HL-60/S4 treated with retinoic acid at 250 ng/mL for 4 days and 3 days (cell line): Measurements from ENCODE around the gene FARS2.

Experiments
- in situ Hi-C: fragments of 300-500 bp; cut with MboI; formaldehyde crosslinking; loops from 2 replicates; pipeline ENCODE4 v1.7.0; 2022; ENCODE audit warnings: low sequenced_read_pairs

Gene FARS2

GRCh38 chr6:5457983-5458683, 196.8 kb downstream of the FARS2 start:
- in situ Hi-C loops = loop anchor here (25.0 kb wide), 1 partner anchor 1079 kb away; no protein-coding TSS in a partner anchor

- in situ Hi-C loops = loop anchor here (25.0 kb wide), 1 partner anchor 1078 kb away; no protein-coding TSS in a partner anchor
These were observed 198.0 kb downstream of the FARS2 start for GRCh38 chr6:5459346-5459745.

- in situ Hi-C loops = loop anchor here (25.0 kb wide), 1 partner anchor 1076 kb away; no protein-coding TSS in a partner anchor
These were observed 200.1 kb downstream of the FARS2 start for GRCh38 chr6:5461365-5461764.

- in situ Hi-C loops = loop anchor here (25.0 kb wide), 1 partner anchor 1074 kb away; no protein-coding TSS in a partner anchor
These were observed 201.5 kb downstream of the FARS2 start for GRCh38 chr6:5462856-5463255.

- in situ Hi-C loops = loop anchor here (25.0 kb wide), 1 partner anchor 1074 kb away; no protein-coding TSS in a partner anchor
These were observed 202.4 kb downstream of the FARS2 start for GRCh38 chr6:5463690-5464089.

- in situ Hi-C loops = loop anchor here (25.0 kb wide), 1 partner anchor 1073 kb away; no protein-coding TSS in a partner anchor
These were observed 203.0 kb downstream of the FARS2 start for GRCh38 chr6:5464099-5464885.

- in situ Hi-C loops = loop anchor here (25.0 kb wide), 1 partner anchor 1071 kb away; no protein-coding TSS in a partner anchor
These were observed 205.2 kb downstream of the FARS2 start for GRCh38 chr6:5466281-5467136.

GRCh38 chr6:5468586-5468985, 207.3 kb downstream of the FARS2 start:
- in situ Hi-C loops = loop anchor here (25.0 kb wide), 1 partner anchor 1069 kb away; no protein-coding TSS in a partner anchor

- in situ Hi-C loops = loop anchor here (25.0 kb wide), 1 partner anchor 1068 kb away; no protein-coding TSS in a partner anchor
These were observed 208.0 kb downstream of the FARS2 start for GRCh38 chr6:5469101-5469846.

GRCh38 chr6:5471044-5471443, 209.7 kb downstream of the FARS2 start:
- in situ Hi-C loops = loop anchor here (25.0 kb wide), 1 partner anchor 1066 kb away; no protein-coding TSS in a partner anchor

- in situ Hi-C loops = loop anchor here (25.0 kb wide), 1 partner anchor 1065 kb away; no protein-coding TSS in a partner anchor
These were observed 210.5 kb downstream of the FARS2 start for GRCh38 chr6:5471637-5472398.

GRCh38 chr6:5472571-5472970, 211.3 kb downstream of the FARS2 start:
- in situ Hi-C loops = loop anchor here (25.0 kb wide), 1 partner anchor 1065 kb away; no protein-coding TSS in a partner anchor

GRCh38 chr6:5475779-5476178, 214.5 kb downstream of the FARS2 start:
- in situ Hi-C loops = no loop called here

- in situ Hi-C loops = no loop called here
These were observed 217.1 kb downstream of the FARS2 start for GRCh38 chr6:5478380-5478779.

GRCh38 chr6:5481033-5481432, 219.7 kb downstream of the FARS2 start:
- in situ Hi-C loops = no loop called here

- in situ Hi-C loops = no loop called here
These were observed 220.4 kb downstream of the FARS2 start for GRCh38 chr6:5481750-5482149.

GRCh38 chr6:5482619-5483018, 221.3 kb downstream of the FARS2 start:
- in situ Hi-C loops = no loop called here

- in situ Hi-C loops = no loop called here
These were observed 223.4 kb downstream of the FARS2 start for GRCh38 chr6:5484692-5485091.

GRCh38 chr6:5486214-5486613, 224.9 kb downstream of the FARS2 start:
- in situ Hi-C loops = no loop called here
